OCI-LY3 (cell line): ENCODE measurements around the gene TAF4.

Experiments used
- CTCF ChIP-seq: fragments of 200-600, 300-600 bp; sonication (generic); IDR thresholded peaks from 2 replicates; pipeline ENCODE4 v1.5.1; 2014; ENCODE audit warnings: antibody characterized with exemption, low read length, low read depth
- EZH2phosphoT487 ChIP-seq: fragments of 200-600 bp; shearing (Covaris generic); IDR thresholded peaks from 2 replicates; pipeline ENCODE4 v1.6.1; 2018; ENCODE audit warnings: antibody characterized with exemption, mixed run types, low read depth

- TF ChIP-seq CTCF (no peak), EZH2phosphoT487 (no peak)
Measured at GRCh38 chr20:62048346-62048761, 17.3 kb downstream of the TAF4 start.
